Suprapubic skin (tissue), 4 donors: ENCODE results near the gene WWOX. TPM values are rescaled to one million over a fixed set of nuclear protein-coding genes. Genes with fewer than 3 reads are reported as not detected.

Experiments used
- DNase-seq, 2 donors: peaks; one replicate each; pipeline ENCODE4 v3.0.0-alpha.2; 2019; ENCODE audit warnings: low spot score in 2 of 2
- H3K27ac ChIP-seq: fragments of 200-600 bp; sonication (generic); one replicate; pipeline ENCODE4 v1.5.1; 2019
- H3K27me3 ChIP-seq: fragments of 200-600 bp; sonication (generic); one replicate; pipeline ENCODE4 v1.5.1; 2019
- H3K36me3 ChIP-seq: fragments of 200-600 bp; sonication (generic); one replicate; pipeline ENCODE4 v1.5.1; 2019
- H3K4me1 ChIP-seq: fragments of 200-600 bp; sonication (generic); one replicate; pipeline ENCODE4 v1.5.1; 2019
- H3K4me3 ChIP-seq: fragments of 200-600 bp; sonication (generic); one replicate; pipeline ENCODE4 v1.5.1; 2019; ENCODE audit warnings: mild to moderate bottlenecking
- H3K9me3 ChIP-seq: fragments of 200-600 bp; sonication (generic); one replicate; pipeline ENCODE4 v1.5.1; 2019
- CTCF ChIP-seq, 2 donors: fragments of 200-600 bp in 1 of 2; fragments of 450-650 bp in 1 of 2; sonication (generic) in 1 of 2; IDR thresholded peaks; one replicate each; pipeline ENCODE4 v1.5.1; 2016 to 2019; ENCODE audit warnings: antibody characterized with exemption in 2 of 2, mild to moderate bottlenecking in 1 of 2, moderate library complexity in 1 of 2
- EP300 ChIP-seq: sonication (generic); formaldehyde crosslinking; IDR thresholded peaks from one replicate; pipeline ENCODE4 v1.6.1; 2017; ENCODE audit warnings: antibody characterized with exemption
- POLR2A ChIP-seq, 2 donors: fragments of 450-650 bp; IDR thresholded peaks; one replicate each; pipeline ENCODE4 v1.6.1; 2017; ENCODE audit warnings: antibody characterized with exemption in 2 of 2, mild to moderate bottlenecking in 2 of 2, moderate library complexity in 2 of 2
- POLR2AphosphoS5 ChIP-seq, 3 donors: sonication (generic); formaldehyde crosslinking; IDR thresholded peaks; one replicate each; pipeline ENCODE4 v1.6.1; 2017; ENCODE audit warnings: antibody characterized with exemption in 3 of 3
- WGBS: methylation state at CpG from one replicate; pipeline ENCODE4 v1.1.5; 2018; 5-methylcytosine and 5-hydroxymethylcytosine counted together
- total RNA-seq, 4 donors: library from RNA; depleted of rRNA; stranded (reverse); fragments of >200 nt; gene quantifications; one replicate each; pipeline ENCODE4 v1.1.0, GENCODE V29; 2016

Gene WWOX
- total RNA-seq, 4 donors from 2014 or later = 29.6 to 104 (median 47.3) TPM

- TF ChIP-seq CTCF (IDR thresholded peaks at IDR 0.05) (peak in 1 of 2 donors; percentile 39), POLR2A (IDR thresholded peaks at IDR 0.05) (no peak)
- DNase-seq = no peak
- Histone ChIP-seq H3K27ac (no peak overlapping the region), H3K9me3 (no peaks in the 10 kb centered on the region), H3K27me3 (no peaks in the 10 kb centered on the region), H3K4me3 (no peak overlapping the region), H3K36me3 (no peaks in the 10 kb centered on the region), H3K4me1 (no peaks in the 10 kb centered on the region)
- WGBS = 58% methylated on average over 5 of the region's 5 CpGs
Measured at GRCh38 chr16:79261481-79261940, 1162.1 kb downstream of the WWOX start.

DNA sequence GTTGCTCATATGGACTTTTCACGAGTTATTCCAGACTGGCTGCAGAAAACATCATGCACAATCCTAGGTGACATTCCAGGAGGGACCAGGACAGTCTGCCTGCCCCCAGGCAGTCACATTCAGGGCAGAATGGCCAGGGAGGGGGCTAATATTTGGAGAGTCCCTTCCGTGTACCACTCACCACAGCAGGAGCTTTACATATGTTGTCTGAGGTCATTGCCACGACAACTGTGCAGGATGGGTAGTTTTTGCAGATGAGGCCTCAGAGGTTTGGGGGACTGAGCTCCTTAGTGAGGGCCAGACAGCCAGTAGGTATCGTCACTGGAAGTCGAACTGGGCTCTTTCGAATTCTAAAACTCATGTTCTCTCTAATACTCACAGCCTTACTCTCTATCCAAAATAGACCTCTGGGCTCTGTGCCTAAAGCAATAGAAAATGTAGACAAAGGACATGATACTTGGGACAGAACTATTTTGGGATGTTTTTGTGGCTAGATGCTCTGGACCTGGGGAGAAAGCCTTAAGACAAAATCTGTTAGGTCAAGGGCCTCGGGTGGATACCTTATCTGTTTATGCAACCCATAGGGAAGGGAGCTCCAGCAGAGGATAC lies 1162.6 kb downstream of the WWOX start:
- DNase-seq = no peak
- 94% methylated on average over 7 of the region's 7 CpGs for WGBS
- H3K4me1 ChIP-seq = no peaks in the 10 kb centered on the region
- H3K9me3 ChIP-seq = no peaks in the 10 kb centered on the region
- TF ChIP-seq POLR2AphosphoS5 (IDR thresholded peaks at IDR 0.05) (no peak), CTCF (IDR thresholded peaks at IDR 0.05) (no peak), POLR2A (IDR thresholded peaks at IDR 0.05) (no peak), EP300 (no peak)
- no peaks in the 10 kb centered on the region for H3K36me3 ChIP-seq
- no peak overlapping the region for H3K4me3 ChIP-seq
- no peaks in the 10 kb centered on the region for H3K27me3 ChIP-seq
- no peak overlapping the region for H3K27ac ChIP-seq

Other genes with a start within 250 kb of the WWOX start
- gene CLEC3A, start 77.1 kb upstream of the WWOX start, total RNA-seq = not detected